HG03097 (cell line): Measurements from ENCODE around the gene CHD8.

Source experiments
- ATAC-seq: cut with Tn5 transposase; IDR thresholded peaks from one replicate; pipeline ENCODE4 v1.9.1; 2021; ENCODE audit not compliant: unreplicated experiment, low FRiP score

Gene CHD8

GRCh38 chr14:21437063-21437901, 18.6 kb downstream of the CHD8 start:
- ATAC-seq, result peak; percentile 97

- ATAC-seq, result no peak
These were observed 19.3 kb downstream of the CHD8 start for GRCh38 chr14:21436567-21437062.

GRCh38 chr14:21431126-21431525, 24.8 kb downstream of the CHD8 start:
- ATAC-seq, result no peak

GRCh38 chr14:21428930-21429329, 27.0 kb downstream of the CHD8 start:
- no peak for ATAC-seq

GRCh38 chr14:21426692-21427091, 29.2 kb downstream of the CHD8 start:
- no peak for ATAC-seq

GRCh38 chr14:21419528-21419927, 36.4 kb downstream of the CHD8 start:
- no peak for ATAC-seq

- no peak for ATAC-seq
These were observed 40.6 kb downstream of the CHD8 start for GRCh38 chr14:21415329-21415728.

GRCh38 chr14:21414137-21414631, 41.7 kb downstream of the CHD8 start:
- ATAC-seq, result no peak

- ATAC-seq, result no peak
These were observed 47.8 kb downstream of the CHD8 start for GRCh38 chr14:21408147-21408546.

- ATAC-seq, result no peak
These were observed 49.7 kb downstream of the CHD8 start for GRCh38 chr14:21406213-21406612.

- ATAC-seq, result no peak
These were observed 50.8 kb downstream of the CHD8 start for GRCh38 chr14:21405097-21405496.

GRCh38 chr14:21399311-21399870, 56.5 kb downstream of the CHD8 start:
- ATAC-seq, result no peak

GRCh38 chr14:21398901-21399300, 57.0 kb downstream of the CHD8 start:
- ATAC-seq, result no peak

GRCh38 chr14:21395450-21395849, 60.5 kb downstream of the CHD8 start:
- no peak for ATAC-seq

- ATAC-seq, result no peak
These were observed 70.6 kb downstream of the CHD8 start for GRCh38 chr14:21385188-21385904.

GRCh38 chr14:21384494-21384851, 71.5 kb downstream of the CHD8 start:
- ATAC-seq, result peak; percentile 29

- ATAC-seq, result peak; percentile 84
These were observed 72.0 kb downstream of the CHD8 start, which contains the start of gene SUPT16H for GRCh38 chr14:21383848-21384493. Gene SUPT16H, minus strand, starts transcription at chr14:21384019. Its CDS starts 92 bp downstream, at chr14:21383927.

- peak; percentile 31 for ATAC-seq
These were observed 72.8 kb downstream of the CHD8 start for GRCh38 chr14:21382886-21383847.

GRCh38 chr14:21382095-21382494, 73.8 kb downstream of the CHD8 start:
- ATAC-seq, result no peak

GRCh38 chr14:21379338-21379737, 76.6 kb downstream of the CHD8 start:
- ATAC-seq, result no peak
